ENCODE measurements around the gene TGFBRAP1. TPM values are rescaled to one million over a fixed set of nuclear protein-coding genes. Genes with fewer than 3 reads are reported as not detected.

The TGFBRAP1 gene
- 10 to 100 TPM; 30.8 to 32.1 TPM for total RNA-seq
- polyA plus RNA-seq: 30.8 TPM

GRCh38 chr2:105329561-105330495 is at the start of gene TGFBRAP1:
Gene TGFBRAP1 (minus strand): TSS chr2:105329735. CDS start chr2:105308301, 21,434 bp downstream.
- H3K27me3 ChIP-seq (ENCODE audit: insufficient read depth, low read length, poor library complexity, severe bottlenecking): no peaks in the 10 kb centered on the region
- H3K4me1 Mint-ChIP-seq: peaks cover 39 to 56% (median 55%) of the 10 kb centered on the region in 3 donors
- no peaks in the 10 kb centered on the region for H3K9me3 Mint-ChIP-seq
- H3K36me3 ChIP-seq (ENCODE audit: insufficient read depth, low read length): no peaks in the 10 kb centered on the region
- peak within 1 kb of the TSS; percentile 85 for H3K27ac ChIP-seq (ENCODE audit: low read depth, low read length)
- no peaks in the 10 kb centered on the region for H3K27me3 Mint-ChIP-seq
- DNase-seq: peak; percentile 44 to 71 (median 71)
- peak within 1 kb of the TSS; percentile 84 to 96 (median 92) for H3K4me3 Mint-ChIP-seq
- no peaks in the 10 kb centered on the region for H3K9me3 ChIP-seq (ENCODE audit: low read length)
- H3K4me3 ChIP-seq (ENCODE audit: low read length): peak within 1 kb of the TSS; percentile 87
- ChIA-PET POLR2A (interaction anchor here (0.5 to 1.7 kb wide), 5 partner anchors 8 to 1121 kb away, joined by 3 to 21 read pairs (median 4); partner anchors contain the start of gene C2orf49), CTCF (interaction anchor here (1.1 to 1.2 kb wide), 3 partner anchors 10 to 38 kb away, joined by 3 to 4 read pairs (median 3); no protein-coding TSS in a partner anchor)
- peak within 1 kb of the TSS; percentile 94 to 100 (median 96) for H3K27ac Mint-ChIP-seq
- H3K4me1 ChIP-seq (ENCODE audit: insufficient read depth, low read length): peaks cover 29% of the 10 kb centered on the region
- H3K36me3 Mint-ChIP-seq: peaks cover 0 to 15% (median 2%) of the 10 kb centered on the region in 3 donors

- H3K27me3 ChIP-seq (ENCODE audit: insufficient read depth, low read length, poor library complexity, severe bottlenecking): no peaks in the 10 kb centered on the region
- no peak overlapping the region for H3K4me3 ChIP-seq (ENCODE audit: low read length)
- H3K27ac ChIP-seq (ENCODE audit: low read depth, low read length): no peak overlapping the region
- Mint-ChIP-seq H3K27ac (no peak overlapping the region), H3K36me3 (no peaks in the 10 kb centered on the region), H3K9me3 (no peaks in the 10 kb centered on the region), H3K4me3 (no peak overlapping the region), H3K4me1 (peaks cover 6 to 11% (median 7%) of the 10 kb centered on the region in 3 donors), H3K27me3 (no peaks in the 10 kb centered on the region)
- peaks cover under 1% of the 10 kb centered on the region for H3K4me1 ChIP-seq (ENCODE audit: insufficient read depth, low read length)
- no peaks in the 10 kb centered on the region for H3K36me3 ChIP-seq (ENCODE audit: insufficient read depth, low read length)
- ChIA-PET POLR2A (no interaction called here), CTCF (no interaction called here)
- no peak for DNase-seq
- H3K9me3 ChIP-seq (ENCODE audit: low read length): no peaks in the 10 kb centered on the region
Measured at GRCh38 chr2:105378921-105379383, 49.4 kb upstream of the TGFBRAP1 start.

- no peaks in the 10 kb centered on the region for H3K9me3 ChIP-seq (ENCODE audit: low read length)
- Mint-ChIP-seq H3K27ac (no peak overlapping the region), H3K36me3 (no peaks in the 10 kb centered on the region), H3K27me3 (no peaks in the 10 kb centered on the region), H3K4me1 (peaks cover 12 to 17% (median 13%) of the 10 kb centered on the region in 3 donors), H3K4me3 (no peak overlapping the region), H3K9me3 (no peaks in the 10 kb centered on the region)
- H3K27me3 ChIP-seq (ENCODE audit: insufficient read depth, low read length, poor library complexity, severe bottlenecking): no peaks in the 10 kb centered on the region
- peaks cover 6% of the 10 kb centered on the region for H3K4me1 ChIP-seq (ENCODE audit: insufficient read depth, low read length)
- no peak overlapping the region for H3K4me3 ChIP-seq (ENCODE audit: low read length)
- H3K36me3 ChIP-seq (ENCODE audit: insufficient read depth, low read length): no peaks in the 10 kb centered on the region
- POLR2A ChIA-PET: no interaction called here
- H3K27ac ChIP-seq (ENCODE audit: low read depth, low read length): no peak overlapping the region
- no peak for DNase-seq
- CTCF ChIA-PET: no interaction called here
Measured at GRCh38 chr2:105378276-105378840, 48.8 kb upstream of the TGFBRAP1 start.

DNA sequence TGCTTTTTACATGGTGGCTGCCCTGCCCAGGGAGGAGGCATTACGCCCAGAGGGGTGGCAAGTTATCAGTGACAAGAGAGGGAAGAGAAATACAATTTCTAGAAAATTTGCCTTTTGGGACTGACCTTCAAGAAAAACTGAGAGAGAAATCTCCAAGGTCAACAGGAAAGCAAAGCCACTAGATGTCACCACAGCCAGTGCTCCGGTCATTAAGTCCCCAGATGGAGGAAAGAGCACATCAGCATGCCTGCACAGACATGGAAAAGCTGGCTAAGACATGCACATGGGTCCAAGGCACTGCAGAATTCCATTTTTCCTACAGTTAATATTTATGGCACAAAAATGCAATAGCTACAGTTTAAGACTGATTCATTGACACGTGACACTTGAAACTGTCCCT is 48.3 kb upstream of the TGFBRAP1 start:
- no peak overlapping the region for H3K4me3 ChIP-seq (ENCODE audit: low read length)
- Mint-ChIP-seq H3K36me3 (no peaks in the 10 kb centered on the region), H3K4me1 (peaks cover 13 to 22% (median 16%) of the 10 kb centered on the region in 3 donors), H3K4me3 (no peak overlapping the region), H3K27me3 (no peaks in the 10 kb centered on the region), H3K9me3 (no peaks in the 10 kb centered on the region), H3K27ac (no peak overlapping the region)
- peaks cover 9% of the 10 kb centered on the region for H3K4me1 ChIP-seq (ENCODE audit: insufficient read depth, low read length)
- no peak overlapping the region for H3K27ac ChIP-seq (ENCODE audit: low read depth, low read length)
- H3K36me3 ChIP-seq (ENCODE audit: insufficient read depth, low read length): no peaks in the 10 kb centered on the region
- H3K9me3 ChIP-seq (ENCODE audit: low read length): no peaks in the 10 kb centered on the region
- no peak for DNase-seq
- no peaks in the 10 kb centered on the region for H3K27me3 ChIP-seq (ENCODE audit: insufficient read depth, low read length, poor library complexity, severe bottlenecking)
- POLR2A ChIA-PET: no interaction called here
- CTCF ChIA-PET: no interaction called here

DNA sequence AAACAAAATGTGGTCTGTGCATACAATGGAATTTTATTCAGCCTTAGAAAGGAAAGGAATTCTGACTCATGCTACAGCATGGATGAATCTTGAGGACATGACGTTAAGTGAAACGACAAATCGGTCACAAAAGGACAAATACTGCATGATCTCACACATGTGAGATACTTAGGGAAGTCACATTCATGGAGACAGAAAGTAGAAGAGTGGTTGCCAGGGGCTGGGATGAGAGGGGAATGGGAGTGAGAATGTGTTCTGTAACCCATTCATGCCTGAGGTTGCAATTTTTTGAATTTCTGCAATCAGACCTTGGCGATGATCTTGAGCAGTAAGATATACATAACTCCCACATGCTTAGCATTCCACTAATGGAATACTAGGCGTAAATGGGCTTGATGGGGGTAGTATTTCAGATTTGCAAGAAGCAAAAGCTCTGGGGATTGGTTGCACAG is 47.3 kb upstream of the TGFBRAP1 start:
- H3K36me3 ChIP-seq (ENCODE audit: insufficient read depth, low read length): no peaks in the 10 kb centered on the region
- no peaks in the 10 kb centered on the region for H3K9me3 ChIP-seq (ENCODE audit: low read length)
- H3K27ac ChIP-seq (ENCODE audit: low read depth, low read length): no peak overlapping the region
- H3K4me1 ChIP-seq (ENCODE audit: insufficient read depth, low read length): peaks cover 9% of the 10 kb centered on the region
- Mint-ChIP-seq H3K36me3 (no peaks in the 10 kb centered on the region), H3K4me3 (no peak overlapping the region), H3K9me3 (no peaks in the 10 kb centered on the region), H3K27ac (no peak overlapping the region), H3K27me3 (no peaks in the 10 kb centered on the region), H3K4me1 (peaks cover 13 to 23% (median 18%) of the 10 kb centered on the region in 3 donors)
- ChIA-PET POLR2A (no interaction called here), CTCF (no interaction called here)
- DNase-seq: no peak
- H3K27me3 ChIP-seq (ENCODE audit: insufficient read depth, low read length, poor library complexity, severe bottlenecking): no peaks in the 10 kb centered on the region
- H3K4me3 ChIP-seq (ENCODE audit: low read length): no peak overlapping the region

GRCh38 chr2:105376010-105376409 is 46.5 kb upstream of the TGFBRAP1 start:
- no peaks in the 10 kb centered on the region for H3K36me3 ChIP-seq (ENCODE audit: insufficient read depth, low read length)

DNA sequence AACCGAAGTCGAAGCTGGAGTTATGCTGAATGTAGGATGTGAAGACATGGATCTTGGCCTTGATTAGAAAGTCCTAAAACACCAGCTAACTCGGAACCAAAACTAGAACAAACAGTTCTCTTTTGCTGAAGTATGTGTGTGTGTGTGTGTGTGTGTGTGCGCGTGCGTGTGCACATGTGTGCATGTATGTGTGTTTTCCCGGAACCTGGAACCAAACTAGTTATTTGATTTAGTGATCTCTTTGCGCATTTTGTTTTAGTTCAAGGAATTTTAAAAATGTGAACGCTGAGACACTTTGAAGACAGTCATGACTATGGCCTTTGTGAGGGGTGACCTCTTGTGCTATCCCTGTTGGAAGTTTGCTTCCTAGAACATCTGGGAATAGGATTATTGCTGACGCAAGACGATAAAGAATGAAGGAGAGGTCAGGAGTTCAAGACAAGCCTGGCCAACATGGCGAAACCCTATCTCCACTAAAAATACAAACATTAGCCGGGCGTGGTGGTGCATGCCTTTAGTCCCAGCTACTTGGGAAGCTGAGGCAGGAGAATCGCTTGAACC is 45.5 kb upstream of the TGFBRAP1 start:
- ChIA-PET CTCF (interaction anchor here (1.6 kb wide), 1 partner anchor 146 kb away, joined by 4 read pairs; no protein-coding TSS in a partner anchor), POLR2A (no interaction called here)
- no peaks in the 10 kb centered on the region for H3K36me3 Mint-ChIP-seq
- no peak for DNase-seq
- no peak overlapping the region for H3K4me3 ChIP-seq (ENCODE audit: low read length)
- no peaks in the 10 kb centered on the region for H3K9me3 ChIP-seq (ENCODE audit: low read length)
- H3K9me3 Mint-ChIP-seq: no peaks in the 10 kb centered on the region
- no peak overlapping the region for H3K27ac ChIP-seq (ENCODE audit: low read depth, low read length)
- H3K27ac Mint-ChIP-seq: peak overlapping the region in 1 of 8 donors; percentile 86
- H3K27me3 Mint-ChIP-seq: no peaks in the 10 kb centered on the region
- no peaks in the 10 kb centered on the region for H3K36me3 ChIP-seq (ENCODE audit: insufficient read depth, low read length)
- peaks cover 16 to 27% (median 18%) of the 10 kb centered on the region in 3 donors for H3K4me1 Mint-ChIP-seq
- no peaks in the 10 kb centered on the region for H3K27me3 ChIP-seq (ENCODE audit: insufficient read depth, low read length, poor library complexity, severe bottlenecking)
- peaks cover 12% of the 10 kb centered on the region for H3K4me1 ChIP-seq (ENCODE audit: insufficient read depth, low read length)
- H3K4me3 Mint-ChIP-seq: peak overlapping the region in 1 of 7 donors; percentile 8

More at GRCh38 chr2:105376010-105376409, 46.5 kb upstream of the TGFBRAP1 start:
- DNase-seq: no peak
- no peaks in the 10 kb centered on the region for H3K9me3 ChIP-seq (ENCODE audit: low read length)
- CTCF ChIA-PET: interaction anchor here (0.6 kb wide), 1 partner anchor 10 kb away, joined by 4 read pairs; no protein-coding TSS in a partner anchor
- H3K4me1 Mint-ChIP-seq: peaks cover 13 to 23% (median 18%) of the 10 kb centered on the region in 3 donors
- peak overlapping the region in 1 of 8 donors; percentile 25 for H3K27ac Mint-ChIP-seq
- H3K27me3 Mint-ChIP-seq: no peaks in the 10 kb centered on the region
- no peak overlapping the region for H3K4me3 Mint-ChIP-seq
- H3K36me3 Mint-ChIP-seq: no peaks in the 10 kb centered on the region
- POLR2A ChIA-PET: no interaction called here
- H3K27ac ChIP-seq (ENCODE audit: low read depth, low read length): no peak overlapping the region
- peaks cover 9% of the 10 kb centered on the region for H3K4me1 ChIP-seq (ENCODE audit: insufficient read depth, low read length)
- no peaks in the 10 kb centered on the region for H3K27me3 ChIP-seq (ENCODE audit: insufficient read depth, low read length, poor library complexity, severe bottlenecking)
- H3K9me3 Mint-ChIP-seq: no peaks in the 10 kb centered on the region
- no peak overlapping the region for H3K4me3 ChIP-seq (ENCODE audit: low read length)

All from CD8-positive, alpha-beta memory T cell (primary cell).